Right kidney (tissue), 1 donor: ENCODE measurements around the gene SCML2.
"Not testable (repeated sequence)": the region's sequence is repeated elsewhere in the genome, so short reads cannot be mapped to it uniquely, and the experiment has no call there.

Source experiments
- DNase-seq: peaks from one replicate; pipeline ENCODE4 v3.0.0-alpha.2; 2016

SCML2 gene

GRCh38 chrX:18272222-18272621 lies 82.3 kb downstream of the SCML2 start:
- no peak for DNase-seq

GRCh38 chrX:18271725-18272124 lies 82.8 kb downstream of the SCML2 start:
- no peak for DNase-seq

- DNase-seq, result no peak
Measured at GRCh38 chrX:18271309-18271708, 83.2 kb downstream of the SCML2 start.

GRCh38 chrX:18255059-18255458 lies 99.4 kb downstream of the SCML2 start:
- no peak for DNase-seq

GRCh38 chrX:18252644-18253359 lies 101.7 kb downstream of the SCML2 start:
- no peak for DNase-seq

DNA sequence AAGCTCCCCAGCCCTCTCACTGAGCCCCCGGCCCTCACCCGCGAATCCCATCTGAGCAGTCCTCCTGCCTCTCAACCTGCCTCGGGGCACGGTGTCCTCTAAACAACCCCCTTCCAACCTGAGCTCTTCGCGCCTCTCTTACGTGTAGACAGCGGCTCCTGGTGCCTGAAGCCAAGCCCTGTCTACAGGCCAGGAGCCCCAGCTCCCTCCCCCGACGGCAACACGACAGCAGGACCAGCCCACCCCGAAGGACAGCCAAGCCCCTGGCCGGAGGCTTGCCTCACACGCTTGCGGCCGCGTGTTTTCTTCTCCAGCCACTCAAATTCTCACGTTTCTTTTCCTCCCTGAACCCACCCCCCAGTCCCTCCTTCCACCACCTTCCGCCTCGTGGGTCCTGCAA lies 124.8 kb downstream of the SCML2 start:
- DNase-seq, result not testable (repeated sequence)

- no peak for DNase-seq
Measured at GRCh38 chrX:18228069-18228468, 126.4 kb downstream of the SCML2 start.

DNA sequence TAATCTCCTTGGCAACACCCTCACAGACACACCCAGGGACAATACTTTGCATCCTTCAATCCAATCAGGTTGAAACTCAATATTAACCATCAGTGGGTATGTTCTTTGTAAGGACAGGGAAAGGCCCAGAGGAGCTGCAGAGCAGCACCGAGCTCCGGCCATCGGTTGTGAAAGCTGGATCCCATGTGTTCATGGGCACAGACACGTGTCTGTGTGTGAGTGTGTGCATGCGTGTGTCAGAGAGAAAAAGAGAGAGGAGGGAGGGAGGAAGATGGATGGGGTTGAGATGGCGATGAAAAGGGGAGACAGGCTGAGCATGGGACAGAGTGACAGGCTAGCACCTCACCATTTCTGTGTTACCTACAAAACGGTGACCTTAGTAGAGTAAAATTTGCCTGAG lies 127.0 kb downstream of the SCML2 start:
- DNase-seq, result no peak

DNA sequence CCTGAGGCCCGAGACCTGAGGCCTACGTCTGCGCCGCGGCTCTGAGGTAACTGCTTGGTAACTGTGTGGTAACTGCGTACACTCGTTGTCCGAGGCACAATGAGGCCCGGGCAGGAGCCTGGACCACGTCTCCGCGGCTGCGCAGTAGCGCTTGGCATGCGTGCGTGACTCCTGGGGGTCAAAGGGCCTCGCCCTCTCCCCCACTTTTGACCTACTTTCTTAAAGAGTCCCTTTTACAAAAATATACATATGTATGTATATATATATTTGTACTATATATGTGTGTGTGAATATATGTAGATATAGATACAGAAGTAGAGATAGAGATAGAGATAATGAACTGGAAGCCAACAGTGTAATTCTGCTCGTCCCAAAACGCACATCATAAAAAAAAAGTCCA lies 133.7 kb downstream of the SCML2 start, which contains the start of gene BEND2:
TSS of gene BEND2 (minus strand) at position 101 of the 400 bp plus-strand sequence. CDS start 136 bp downstream, outside the sequence.
- no peak for DNase-seq

DNA sequence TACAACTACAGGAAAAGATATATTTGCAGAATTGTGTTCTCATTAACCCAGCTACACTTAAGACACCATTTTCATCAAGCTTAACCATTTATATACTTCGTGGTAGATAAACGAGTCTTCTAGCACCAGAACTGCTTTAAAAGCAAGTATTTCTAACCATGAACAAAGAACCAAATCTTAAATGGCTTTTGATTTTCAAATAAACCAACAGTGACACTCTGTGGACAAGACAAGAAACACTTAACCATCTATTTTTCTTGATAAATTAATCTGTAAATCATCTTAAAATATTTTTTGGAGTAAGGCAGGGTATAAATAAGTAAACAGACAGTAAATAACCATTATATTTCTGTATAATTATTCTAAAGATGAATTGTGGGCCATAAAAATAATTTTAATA lies 144.0 kb downstream of the SCML2 start:
- no peak for DNase-seq

GRCh38 chrX:18206657-18207056 lies 147.8 kb downstream of the SCML2 start:
- no peak for DNase-seq

DNA sequence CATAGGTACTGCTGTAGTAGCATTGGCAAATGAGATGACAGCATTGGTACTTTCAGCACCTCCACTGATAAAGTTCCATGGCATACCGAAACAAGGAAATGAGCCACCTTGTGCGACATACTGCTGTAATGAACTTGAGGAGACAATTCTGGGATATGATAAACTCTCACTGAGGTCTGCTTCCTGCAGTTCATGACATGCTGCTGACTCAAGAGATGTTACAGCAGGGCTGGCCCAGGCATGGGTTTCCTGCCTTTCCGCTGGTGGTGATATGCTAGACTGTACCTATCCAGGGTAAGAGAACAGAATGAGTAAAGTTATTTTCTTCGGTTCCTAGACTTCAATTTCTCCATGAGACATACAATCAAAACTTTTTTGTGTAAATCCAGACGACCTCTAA lies 150.9 kb downstream of the SCML2 start:
- DNase-seq, result no peak

DNA sequence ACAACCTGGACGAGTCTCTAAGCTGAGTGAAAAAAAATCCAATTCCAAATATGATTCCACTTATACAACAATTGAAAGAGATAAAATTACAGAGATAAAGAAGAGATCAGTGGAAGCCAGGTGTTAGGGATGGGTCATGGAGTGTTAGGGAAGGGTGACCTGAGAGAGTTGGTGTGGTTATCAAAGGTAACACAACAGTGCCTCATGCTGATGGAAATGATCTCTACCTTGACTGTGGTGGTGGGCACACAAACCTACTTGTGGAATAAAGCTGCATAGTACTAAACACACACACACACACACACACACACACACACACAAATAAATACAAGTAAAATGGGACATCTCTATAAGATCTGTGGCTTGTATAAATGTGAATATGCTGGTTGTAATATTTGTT lies 159.8 kb downstream of the SCML2 start:
- no peak for DNase-seq
